Activated T-cell treated with anti-CD3 and anti-CD28 coated beads for 1 hour (primary cell): Measurements from ENCODE around the gene E2F8.

ENCODE experiments used
- DNase-seq: peaks from one replicate; pipeline ENCODE4 v3.0.0-alpha.2; 2020; ENCODE audit warnings: low read depth

The E2F8 gene

DNA sequence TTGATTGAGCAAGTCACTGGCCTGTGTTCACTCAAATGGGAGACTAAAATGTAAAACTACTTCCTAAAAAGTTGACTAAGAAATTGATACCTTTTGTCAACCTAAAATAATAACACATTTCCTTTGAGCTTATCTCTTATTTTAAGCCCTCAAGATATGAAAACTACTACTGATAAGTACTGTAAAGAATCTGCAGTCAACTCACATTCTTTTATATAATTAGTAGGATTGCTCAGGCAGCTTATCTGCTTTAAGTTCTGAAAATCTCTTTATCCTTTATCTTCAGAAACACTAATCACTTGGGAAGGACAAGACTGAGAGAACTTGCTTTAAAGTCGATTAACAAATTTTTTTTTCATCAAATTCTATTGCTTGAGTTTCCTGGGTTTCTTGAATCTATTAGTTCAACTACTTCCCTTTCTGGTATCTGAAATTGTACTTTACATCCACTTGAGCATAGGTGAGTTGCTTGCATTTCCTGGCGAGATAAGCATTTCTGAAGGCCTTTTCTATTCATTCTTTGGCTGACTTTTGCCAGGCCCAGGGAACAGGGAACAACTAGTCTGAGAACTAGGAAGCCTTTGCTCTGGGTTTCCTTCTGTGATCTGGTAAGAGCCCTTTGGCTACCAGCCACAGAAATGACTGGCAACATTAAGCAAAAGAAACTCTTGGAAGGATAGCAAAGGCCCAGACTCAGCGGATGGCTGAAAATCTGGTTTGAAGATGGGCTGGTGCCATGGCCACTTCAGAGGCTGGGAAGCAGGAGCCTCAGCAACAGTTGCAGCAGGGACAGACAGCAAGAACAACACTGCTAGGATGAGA, 19.6 kb downstream of the E2F8 start:
- DNase-seq, result no peak

DNA sequence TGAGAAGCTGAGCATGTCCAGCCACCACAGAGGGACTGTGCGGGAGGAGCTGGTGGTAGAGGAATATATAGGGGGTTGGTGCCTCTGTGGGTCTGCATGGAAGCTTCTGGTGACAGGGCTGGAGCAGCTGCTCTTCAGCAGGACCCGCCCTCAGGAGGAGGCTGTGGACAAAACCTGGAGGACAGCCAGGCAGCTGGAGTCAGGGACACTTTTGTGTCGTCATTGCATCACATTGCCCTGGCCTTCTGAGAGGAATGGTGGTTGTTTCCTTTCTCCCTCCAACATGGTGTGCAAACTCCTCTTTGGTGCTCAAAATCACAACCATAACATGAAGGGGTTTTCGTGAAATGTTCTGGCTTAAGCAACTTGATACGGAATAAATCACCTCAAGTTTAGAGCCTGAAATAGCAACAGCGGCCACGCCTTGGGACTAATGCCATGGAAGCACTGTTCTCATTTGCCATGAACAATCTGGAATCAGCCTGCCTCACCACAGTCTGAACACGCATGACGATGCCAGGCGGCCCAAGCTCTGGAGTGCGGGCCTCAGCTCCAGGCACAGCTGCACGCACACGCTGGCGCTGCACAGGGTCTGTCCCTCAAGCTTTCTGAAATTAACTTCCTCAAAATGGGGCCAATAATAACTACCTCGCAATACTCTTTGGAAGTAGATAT, 21.8 kb downstream of the E2F8 start:
- DNase-seq, result no peak

DNA sequence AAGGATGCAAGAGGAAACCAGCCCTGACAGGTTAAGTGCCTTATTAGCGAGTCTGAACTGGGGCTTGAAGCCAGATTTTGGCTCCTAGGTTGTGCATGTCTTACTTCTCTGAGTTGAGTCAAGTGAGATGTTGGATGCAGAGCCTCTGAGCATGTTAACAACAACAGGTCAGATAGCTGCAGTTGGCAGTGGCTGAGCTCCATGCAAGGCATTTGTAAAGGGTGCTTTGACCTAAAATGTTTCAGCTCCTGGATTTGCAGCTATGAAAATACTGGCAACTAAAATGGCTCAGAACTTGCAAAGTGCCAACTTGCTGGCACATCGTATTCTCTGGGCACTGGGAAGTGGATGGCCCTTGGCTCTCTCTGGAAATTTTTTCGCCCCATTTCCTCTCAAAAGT, 22.5 kb downstream of the E2F8 start:
- DNase-seq, result no peak

DNA sequence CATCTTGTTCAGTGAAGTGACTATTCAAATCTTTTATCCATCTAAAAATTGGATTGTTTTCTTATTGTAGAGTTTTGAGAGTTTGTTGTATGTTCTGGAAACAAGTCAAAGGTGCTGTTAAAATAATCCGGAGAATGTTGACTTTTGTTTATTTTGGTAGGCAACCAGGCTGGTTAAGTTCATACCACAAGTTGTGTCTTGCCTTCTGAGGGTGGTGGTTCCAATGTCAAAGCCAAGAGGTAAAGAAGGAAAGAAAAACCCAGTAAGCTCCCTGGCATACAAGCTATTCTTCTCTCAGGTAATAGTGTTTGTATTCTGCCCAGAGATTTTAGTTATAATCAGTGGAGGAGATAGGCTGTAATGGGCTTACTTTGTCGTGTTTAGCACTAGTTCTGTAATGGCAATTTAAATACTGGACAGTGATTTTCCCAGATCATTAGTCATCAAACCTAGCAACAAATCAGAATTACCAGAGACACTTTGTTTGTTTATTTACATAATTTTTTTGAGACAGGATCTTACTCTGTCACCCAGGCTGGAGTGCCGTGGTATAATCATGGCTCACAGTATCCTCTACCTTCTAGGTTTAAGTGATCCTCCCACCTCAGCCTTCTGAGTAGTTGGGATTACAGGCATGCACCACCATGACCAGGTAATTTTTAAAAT, 23.9 kb downstream of the E2F8 start:
- no peak for DNase-seq

DNA sequence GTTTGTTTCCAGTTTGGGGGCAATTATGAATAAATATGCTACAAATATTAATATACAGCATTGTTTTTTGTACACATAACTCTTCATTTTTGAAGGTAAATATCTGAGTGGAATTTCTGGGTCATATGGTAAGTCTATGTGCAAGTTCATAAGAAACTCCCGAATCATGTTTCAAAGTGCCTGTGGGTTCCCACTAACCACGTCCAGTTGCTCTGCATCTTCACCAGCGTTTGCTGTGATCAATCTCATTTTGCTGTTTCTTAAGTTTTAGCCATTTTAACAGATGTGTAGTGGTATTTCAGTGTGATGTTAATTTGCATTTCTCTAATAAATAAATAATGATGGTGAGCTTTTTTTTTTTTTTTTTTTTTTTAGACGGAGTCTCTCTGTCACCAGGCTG, 24.7 kb downstream of the E2F8 start:
- no peak for DNase-seq

DNA sequence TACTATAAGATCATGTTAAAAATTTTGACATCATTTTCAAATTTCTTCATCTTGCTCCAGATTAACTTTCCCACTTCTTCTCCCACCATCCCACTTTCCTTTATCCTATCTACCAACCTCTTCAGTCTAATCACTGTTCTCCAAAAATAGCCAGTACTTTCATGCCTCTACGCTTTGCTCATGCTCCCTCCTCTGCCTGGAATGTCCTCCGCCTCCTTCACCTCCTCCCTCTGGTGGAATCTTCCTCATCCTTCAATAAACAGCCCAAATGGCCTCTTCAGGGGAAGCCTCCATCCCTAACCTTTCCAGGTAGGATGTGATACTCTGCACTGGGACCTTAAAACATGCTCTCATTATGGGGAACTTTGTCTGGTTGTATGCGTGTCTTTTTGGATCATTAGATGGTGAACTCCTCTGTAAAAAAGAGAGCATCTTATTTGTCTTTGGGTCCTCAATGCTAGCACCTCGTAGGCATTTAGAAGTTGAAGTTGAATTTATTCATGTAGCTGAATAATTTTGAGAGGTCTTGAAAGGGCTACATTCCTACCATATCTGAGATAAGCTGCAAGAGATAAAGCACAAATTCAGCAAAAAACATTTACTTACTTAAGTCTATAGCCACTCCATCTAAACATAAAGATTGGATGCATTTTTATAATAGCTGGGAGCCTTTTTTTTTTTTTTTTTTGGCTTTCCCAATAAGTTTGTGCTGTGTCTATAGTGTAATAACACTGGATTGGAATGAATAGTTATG, 31.0 kb downstream of the E2F8 start:
- DNase-seq, result no peak

DNA sequence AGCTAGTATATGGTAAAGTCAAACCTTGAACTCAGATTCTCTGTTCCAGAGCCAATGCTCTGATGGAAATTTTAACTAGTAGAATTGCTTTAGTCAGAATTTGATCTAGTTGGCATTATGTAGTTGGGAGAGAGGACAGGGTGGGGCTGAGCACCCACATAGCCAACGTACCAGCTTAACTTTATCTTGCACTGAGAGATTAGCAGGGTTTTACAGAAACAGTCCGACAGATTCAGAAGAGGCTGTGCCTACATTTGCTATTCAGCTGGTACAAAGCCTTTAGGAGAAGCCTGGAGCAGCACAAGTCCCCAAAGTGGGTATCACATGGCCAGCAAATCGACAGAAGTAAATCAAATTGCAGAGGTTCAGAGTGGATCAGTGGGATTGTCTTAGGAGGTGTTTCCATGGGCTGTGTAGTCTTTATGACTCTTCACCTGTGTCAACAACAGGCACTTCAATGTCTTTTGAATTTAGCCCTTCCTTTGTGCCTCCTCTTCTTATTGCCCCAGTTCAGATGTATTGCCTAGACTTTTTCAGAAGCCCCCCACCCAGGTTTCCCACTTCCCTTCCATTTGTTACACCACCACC, 31.7 kb downstream of the E2F8 start:
- DNase-seq, result no peak

DNA sequence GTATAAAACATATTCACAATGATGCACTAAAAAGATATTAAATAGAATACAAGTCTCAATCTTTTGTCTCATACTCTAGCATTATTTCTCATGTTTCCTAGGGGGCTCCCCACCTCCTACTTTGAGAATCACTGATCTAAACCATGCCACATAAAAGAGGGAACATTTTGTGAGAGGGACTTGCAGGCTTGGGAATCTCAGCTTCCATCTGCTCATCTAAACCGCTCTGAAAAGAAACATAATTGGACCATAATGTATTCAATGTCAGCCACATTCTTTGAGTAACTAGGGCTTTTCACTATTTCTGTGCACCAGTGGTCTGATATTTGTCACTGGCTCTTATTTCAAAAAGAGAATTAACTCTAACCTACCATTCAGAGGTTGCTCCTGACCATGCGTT, 32.6 kb downstream of the E2F8 start:
- no peak for DNase-seq

DNA sequence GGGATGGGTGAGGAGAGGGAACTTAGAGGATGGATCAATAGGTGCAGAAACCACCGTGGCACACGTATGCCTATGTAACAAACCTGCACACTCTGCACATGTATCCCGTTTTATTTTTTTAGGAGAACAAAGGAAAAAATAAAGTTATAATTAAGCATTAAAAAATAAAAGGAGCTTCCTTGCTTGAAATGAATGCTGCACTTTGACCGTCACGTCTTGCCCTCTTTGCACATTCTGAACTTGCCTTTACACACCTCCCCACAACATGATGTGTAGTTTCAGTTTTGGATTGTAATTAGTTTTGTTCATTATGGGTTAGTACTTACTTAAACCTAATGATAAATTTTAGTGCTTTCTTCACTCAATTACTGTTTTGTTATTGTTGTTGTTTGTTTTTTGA, 35.9 kb downstream of the E2F8 start:
- no peak for DNase-seq

DNA sequence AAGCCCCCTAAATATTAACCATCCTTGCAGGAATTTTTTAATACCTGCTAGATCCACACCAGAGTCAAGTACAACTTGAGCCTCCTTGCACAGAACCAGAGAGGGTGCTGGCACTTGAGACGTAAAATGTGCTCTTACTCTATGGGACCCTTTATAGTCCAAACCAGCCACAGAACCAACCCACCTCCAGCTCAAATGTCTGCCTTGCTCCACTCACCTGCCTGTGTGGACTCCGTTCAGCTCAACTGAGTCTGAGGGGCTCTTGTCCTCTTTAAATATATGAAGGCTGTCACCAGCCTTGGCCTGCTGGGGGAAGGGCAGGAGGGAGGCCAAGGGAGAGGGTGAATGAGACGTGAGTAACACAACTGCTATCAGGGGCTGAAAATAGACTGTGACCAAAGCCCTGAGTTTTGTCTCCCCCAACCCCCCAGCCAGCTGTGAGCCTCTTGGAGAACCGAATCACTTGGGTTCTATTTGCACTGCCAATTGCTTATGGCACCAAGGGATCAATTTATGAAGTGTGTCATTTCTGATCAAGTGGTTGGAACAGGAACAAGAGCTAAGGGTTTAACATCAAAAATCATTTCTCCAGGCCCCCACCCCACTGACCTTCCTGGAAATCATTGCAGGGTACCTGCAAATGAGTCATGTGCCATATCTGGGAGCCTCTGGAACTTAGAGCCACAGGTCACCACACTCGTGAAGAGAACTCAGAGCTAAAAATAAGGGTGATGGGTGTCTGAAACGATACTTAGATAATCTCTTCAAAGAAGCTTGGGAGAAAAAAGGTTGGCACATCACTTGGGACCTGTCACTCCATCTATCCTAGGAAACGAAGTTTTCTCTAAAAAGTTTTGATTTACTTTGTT, 38.8 kb downstream of the E2F8 start, which contains the start of gene CSRP3:
Gene CSRP3, minus strand, starts transcription at position 247 of the 869 bp plus-strand sequence. CDS start 9,535 bp downstream, outside the sequence.
- DNase-seq, result no peak

DNA sequence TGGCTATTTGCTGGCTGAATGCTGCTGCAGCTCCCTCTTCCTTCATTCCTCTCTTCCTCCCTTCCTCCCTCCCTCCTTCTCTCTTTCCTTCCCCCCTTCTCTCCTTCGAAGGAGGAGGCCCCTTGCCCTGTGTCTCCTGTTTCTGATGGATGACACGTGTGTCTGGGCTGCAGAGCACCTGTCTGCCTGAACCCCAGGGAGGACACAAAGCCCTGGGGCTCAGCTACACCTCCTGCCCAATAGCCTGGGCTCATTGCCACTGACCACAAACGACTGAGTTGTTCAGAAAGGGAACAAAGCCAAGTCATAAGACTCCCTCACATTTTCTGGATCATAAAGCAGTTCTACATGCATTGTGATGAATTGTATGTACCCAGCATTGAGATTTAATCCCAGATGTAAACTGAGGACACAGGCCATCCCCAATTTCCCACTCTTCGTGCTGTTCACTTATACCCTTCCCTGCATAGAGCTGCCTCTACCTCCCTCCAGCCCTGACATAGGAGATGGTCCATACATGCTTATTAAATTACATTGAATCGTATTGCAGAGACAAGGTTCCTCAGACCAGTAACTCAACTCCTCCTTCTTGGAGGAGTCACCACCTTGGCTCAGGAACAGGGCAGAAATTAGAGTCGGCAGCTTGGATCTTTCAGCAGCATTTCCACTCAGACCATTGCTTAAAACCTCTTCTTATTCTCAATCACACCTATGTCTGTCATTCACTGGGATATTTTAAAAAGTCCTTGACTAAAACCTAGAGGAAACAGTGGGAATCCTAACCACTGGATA, 40.1 kb downstream of the E2F8 start:
- DNase-seq, result no peak

DNA sequence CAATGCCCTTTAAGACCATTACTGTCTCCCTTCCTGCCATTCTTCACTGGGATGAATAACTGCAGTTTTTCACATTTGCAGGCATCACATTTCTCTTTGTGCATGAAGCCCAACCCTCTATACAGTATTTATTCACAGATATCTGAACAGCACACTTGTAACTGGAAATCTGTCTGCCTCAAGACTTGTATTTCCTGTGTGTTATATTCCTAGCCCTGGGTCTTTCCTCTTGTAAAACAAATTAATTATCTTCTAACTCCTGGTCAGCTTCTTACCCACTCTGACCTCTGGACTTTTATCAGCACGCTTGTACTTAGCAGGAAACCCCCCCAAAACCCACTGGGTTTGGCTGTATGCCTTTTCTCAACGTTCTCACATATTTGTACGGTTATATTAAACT, 41.0 kb downstream of the E2F8 start:
- DNase-seq, result no peak

DNA sequence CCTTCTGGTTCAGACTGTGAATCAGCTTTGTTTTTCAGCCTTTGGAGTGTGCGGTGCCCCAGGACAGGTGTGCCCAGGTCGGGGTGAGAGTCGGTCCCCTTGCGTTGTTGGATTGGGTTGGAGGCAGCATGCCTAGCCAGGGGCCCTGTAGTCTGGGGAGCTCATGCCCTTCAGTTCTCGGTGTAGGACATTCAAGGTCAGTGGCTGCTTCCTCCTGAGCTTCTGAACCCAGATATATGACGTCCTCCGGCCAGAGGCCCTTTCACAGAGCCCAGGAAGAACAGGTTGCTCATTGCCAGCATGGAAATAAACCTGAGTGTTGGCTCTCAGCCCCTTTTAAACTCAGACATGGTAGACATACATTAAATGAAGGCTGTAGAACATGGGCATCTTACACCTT, 41.7 kb downstream of the E2F8 start:
- no peak for DNase-seq

DNA sequence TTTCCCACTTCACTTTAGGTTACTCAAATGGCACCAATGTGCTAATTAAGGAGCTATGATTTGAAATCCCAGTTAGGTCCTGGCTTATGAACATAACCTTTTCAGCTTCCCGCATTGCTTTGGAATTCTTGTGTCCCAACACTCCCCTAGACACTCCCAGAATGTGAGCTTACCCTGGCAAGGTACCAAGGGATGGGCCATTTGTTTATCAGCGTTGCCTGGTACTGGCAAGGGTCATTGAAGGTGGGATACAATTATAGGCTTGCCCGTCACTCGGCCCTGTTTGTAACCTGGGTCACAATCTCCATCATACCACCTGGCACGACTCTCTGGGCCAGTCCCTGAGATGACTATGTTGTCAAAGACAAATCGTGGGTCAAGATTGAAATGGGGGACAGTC, 44.3 kb downstream of the E2F8 start:
- DNase-seq, result no peak

DNA sequence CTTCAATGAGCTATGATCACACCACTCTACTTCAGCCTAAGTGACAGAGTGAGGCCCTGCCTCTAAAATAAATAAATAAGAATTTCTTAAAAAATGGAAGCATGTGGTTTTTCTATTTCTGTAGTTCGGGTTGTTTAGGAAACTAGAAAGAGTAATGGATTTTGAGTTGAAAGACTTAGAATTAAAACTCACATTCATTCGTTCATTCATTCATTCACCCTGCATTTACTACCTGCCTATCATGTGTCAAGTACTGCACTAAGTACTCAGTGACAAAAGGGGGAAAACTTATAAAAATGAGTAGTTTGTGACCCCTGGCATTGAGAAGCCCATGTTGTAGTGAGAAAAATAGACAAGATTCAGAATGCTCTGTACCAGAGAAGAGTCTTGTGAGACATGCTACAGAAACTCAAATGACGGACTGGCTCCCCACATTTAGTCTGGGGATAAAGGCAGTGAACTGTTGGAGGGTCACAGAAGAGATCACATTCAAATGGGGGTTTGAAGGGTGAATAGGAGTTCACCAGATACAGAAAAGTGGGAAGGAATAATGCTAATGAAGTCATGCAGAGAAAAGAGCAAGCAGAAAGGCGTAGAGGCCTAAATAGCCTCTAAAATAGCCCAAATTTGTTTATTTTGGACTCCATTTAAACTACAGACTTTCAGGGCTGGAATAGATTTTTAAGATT, 46.0 kb downstream of the E2F8 start:
- no peak for DNase-seq

DNA sequence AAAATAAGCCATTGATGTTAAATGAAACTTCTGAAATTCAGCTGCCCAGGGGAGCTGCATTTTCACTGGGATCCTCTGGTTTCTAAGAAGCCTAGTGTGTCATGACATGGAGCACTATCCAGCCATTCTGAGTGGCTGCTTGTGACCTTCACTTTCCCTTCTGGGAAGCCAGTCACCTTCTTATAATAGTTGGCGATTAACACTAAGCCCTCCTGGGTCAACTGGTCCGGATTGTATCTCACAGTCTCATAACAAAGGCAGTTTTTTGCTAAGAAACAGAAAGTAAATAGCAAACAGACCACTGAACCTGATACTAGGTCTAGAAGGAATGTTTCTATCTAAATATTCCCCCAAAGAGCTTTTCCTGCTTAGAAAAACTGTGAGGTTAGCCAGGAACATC, 46.8 kb downstream of the E2F8 start:
- no peak for DNase-seq

DNA sequence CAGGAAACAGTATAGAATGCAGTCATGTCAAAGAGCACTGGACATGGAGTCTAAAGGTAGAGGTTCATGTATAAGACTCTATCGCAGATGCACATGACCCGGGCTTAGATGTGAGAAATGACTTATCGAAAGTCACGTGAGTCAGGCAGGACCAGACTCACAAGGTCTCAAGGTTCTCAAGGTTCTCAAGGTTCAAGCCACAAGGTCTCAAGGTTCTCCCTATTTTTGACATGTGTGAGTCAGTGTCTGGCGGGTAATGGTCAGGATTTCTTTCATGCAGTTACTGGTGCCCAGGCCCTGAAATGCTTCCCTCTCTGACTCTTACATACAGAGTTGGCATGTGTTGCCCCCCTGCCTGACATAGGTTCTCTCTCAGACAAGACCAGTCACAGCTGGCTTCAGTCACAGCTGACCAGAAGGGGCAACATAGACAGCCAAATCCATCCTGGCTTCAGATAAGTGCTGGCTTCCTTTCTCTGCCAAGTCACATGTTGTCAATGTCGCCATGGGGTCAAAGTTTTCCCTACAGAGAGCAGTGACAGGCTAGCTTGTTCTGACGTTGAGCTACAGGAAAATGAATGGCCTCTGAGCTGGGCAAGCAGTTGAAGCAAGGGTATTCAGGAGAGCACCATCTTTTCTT, 49.1 kb downstream of the E2F8 start:
- DNase-seq, result no peak

DNA sequence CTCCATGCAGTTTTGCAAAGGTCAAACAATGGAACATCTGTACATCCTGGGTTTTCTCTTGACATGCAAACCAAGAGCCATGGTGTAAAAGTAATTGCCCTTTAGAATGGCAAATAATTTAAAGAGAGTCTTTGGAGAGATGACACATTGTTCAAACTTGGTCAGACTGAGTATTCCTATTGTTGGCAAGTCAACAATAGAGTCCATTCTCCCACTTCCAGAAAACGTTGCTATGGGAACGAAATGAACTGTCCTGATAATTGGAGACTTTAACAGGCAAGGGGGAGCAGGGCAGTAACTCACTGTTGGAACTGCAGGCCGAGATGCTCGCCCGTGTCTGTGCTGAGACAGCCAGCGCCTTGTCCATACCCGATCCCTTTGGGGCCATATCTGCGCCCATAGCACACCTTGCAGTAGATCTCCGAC, 52.9 kb downstream of the E2F8 start:
- no peak for DNase-seq
